Measurements from ENCODE around the gene AMDHD2.
"Not testable (repeated sequence)": the region's sequence is repeated elsewhere in the genome, so short reads cannot be mapped to it uniquely, and the experiment has no call there.

DNA sequence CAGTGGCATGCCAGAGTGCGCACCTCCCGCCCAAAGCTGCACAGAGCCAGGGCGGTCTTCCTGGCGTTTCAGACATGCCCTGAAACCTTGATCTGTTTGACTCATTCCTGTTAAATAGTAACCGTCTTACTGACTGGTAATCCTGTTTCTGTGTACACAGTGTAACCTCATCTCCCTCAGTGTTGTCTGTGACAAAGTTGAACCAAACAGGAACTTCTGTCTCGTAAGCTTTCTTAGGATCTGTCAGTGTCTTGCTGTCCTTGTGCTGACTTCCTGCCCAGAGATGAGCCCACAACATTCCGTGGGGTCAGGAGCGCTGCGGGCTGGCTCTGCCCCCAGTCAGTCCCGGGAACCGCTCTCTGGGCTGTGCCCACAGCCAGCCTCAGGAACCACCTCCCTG lies 48.4 kb downstream of the AMDHD2 start:
- TF ChIP-seq, protein P1, sequence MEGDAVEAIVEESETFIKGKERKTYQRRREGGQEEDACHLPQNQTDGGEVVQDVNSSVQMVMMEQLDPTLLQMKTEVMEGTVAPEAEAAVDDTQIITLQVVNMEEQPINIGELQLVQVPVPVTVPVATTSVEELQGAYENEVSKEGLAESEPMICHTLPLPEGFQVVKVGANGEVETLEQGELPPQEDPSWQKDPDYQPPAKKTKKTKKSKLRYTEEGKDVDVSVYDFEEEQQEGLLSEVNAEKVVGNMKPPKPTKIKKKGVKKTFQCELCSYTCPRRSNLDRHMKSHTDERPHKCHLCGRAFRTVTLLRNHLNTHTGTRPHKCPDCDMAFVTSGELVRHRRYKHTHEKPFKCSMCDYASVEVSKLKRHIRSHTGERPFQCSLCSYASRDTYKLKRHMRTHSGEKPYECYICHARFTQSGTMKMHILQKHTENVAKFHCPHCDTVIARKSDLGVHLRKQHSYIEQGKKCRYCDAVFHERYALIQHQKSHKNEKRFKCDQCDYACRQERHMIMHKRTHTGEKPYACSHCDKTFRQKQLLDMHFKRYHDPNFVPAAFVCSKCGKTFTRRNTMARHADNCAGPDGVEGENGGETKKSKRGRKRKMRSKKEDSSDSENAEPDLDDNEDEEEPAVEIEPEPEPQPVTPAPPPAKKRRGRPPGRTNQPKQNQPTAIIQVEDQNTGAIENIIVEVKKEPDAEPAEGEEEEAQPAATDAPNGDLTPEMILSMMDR (conservative IDR thresholded peaks at IDR 0.05; ENCODE audit: low read depth, low read length) = not testable (repeated sequence)
- not testable (repeated sequence) for TF ChIP-seq EZH2 (IDR thresholded peaks at IDR 0.05; ENCODE audit: low read length, unreplicated experiment); EZH2phosphoT487 (IDR thresholded peaks at IDR 0.05; ENCODE audit: borderline replicate concordance, low read length)

Data from PC-3 (cell line).